GM23248 (cell line): Measurements from ENCODE around the gene RASD2.

Experiments used
- EZH2 ChIP-seq: fragments of 200-600 bp; sonication (generic); IDR thresholded peaks from 2 replicates; pipeline ENCODE4 v1.6.1; 2018; ENCODE audit warnings: antibody characterized with exemption, mild to moderate bottlenecking; ENCODE audit not compliant: insufficient read depth, poor library complexity, severe bottlenecking
- EZH2phosphoT487 ChIP-seq: fragments of 200-600 bp; sonication (generic); IDR thresholded peaks from 2 replicates; pipeline ENCODE4 v1.6.1; 2018; ENCODE audit warnings: antibody characterized with exemption, moderate library complexity, mild to moderate bottlenecking, low read depth; ENCODE audit not compliant: insufficient read depth

DNA sequence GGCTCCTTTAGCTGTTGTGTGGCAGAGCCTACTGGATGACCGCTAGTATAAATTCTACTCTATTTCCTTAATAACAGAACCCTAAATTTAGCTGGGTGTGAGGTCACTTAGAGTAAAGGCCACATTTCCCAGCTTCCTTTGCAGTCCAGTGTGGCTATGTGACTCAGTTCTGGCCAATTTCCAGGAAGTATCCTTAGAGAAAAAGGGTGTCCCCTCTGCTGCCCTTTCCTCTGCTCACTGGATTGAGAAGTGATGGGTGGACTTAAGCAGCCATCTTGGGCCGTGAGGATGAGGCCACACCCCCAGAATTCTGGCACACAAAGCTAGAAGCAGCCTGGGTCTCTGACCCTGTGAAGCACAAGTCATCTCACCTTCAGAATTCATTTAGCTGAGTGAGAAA is 11.7 kb upstream of the RASD2 start:
- TF ChIP-seq EZH2phosphoT487 (no peak), EZH2 (no peak)
